HepG2 (cell line): Measurements from ENCODE around the gene SAMD4A. TPM values are rescaled to one million over a fixed set of nuclear protein-coding genes. Genes with fewer than 3 reads are reported as not detected.

Experiments
- BCL6 ChIP-seq: IDR thresholded peaks from 2 replicates; pipeline ENCODE4 v1.6.1; 2016; ENCODE audit warnings: missing genetic modification reagents, missing compliant biosample characterization
- EEA1 ChIP-seq: sonication (generic); formaldehyde crosslinking; IDR thresholded peaks from 2 replicates; pipeline ENCODE4 v1.5.1; 2020; ENCODE audit warnings: mild to moderate bottlenecking, missing genetic modification reagents, borderline replicate concordance
- FOXC1 ChIP-seq: sonication (generic); formaldehyde crosslinking; IDR thresholded peaks from 2 replicates; pipeline ENCODE4 v1.8.0; 2022; ENCODE audit warnings: mild to moderate bottlenecking, missing genetic modification reagents, borderline replicate concordance
- GLMP ChIP-seq: sonication (generic); formaldehyde crosslinking; IDR thresholded peaks from 2 replicates; pipeline ENCODE4 v1.9.0; 2021; ENCODE audit warnings: missing genetic modification reagents, mild to moderate bottlenecking, borderline replicate concordance
- LCORL ChIP-seq, 2 experiments: fragments of 450-650 bp in 1 of 2; sonication (generic) in 1 of 2; formaldehyde crosslinking in 1 of 2; IDR thresholded peaks; 2 replicates each; pipeline versions ENCODE4 v1.5.0 to v1.6.1; 2017 to 2020; ENCODE audit warnings: antibody characterized with exemption in 1 of 2, missing genetic modification reagents in 1 of 2
- MEIS1 ChIP-seq: sonication (generic); formaldehyde crosslinking; IDR thresholded peaks from 2 replicates; pipeline ENCODE4 v1.9.0; 2021; ENCODE audit warnings: mild to moderate bottlenecking, missing genetic modification reagents, moderate library complexity, borderline replicate concordance
- SKI ChIP-seq: fragments of 450-650 bp; IDR thresholded peaks from one replicate; pipeline ENCODE4 v1.6.1; 2018; ENCODE audit warnings: mild to moderate bottlenecking; ENCODE audit not compliant: partially characterized antibody
- SRY ChIP-seq: sonication (generic); formaldehyde crosslinking; IDR thresholded peaks from 2 replicates; pipeline ENCODE4 v1.8.0; 2022; ENCODE audit warnings: mild to moderate bottlenecking, missing genetic modification reagents
- TAF1 ChIP-seq: sonication (generic); formaldehyde crosslinking; IDR thresholded peaks from 2 replicates; pipeline ENCODE4 v1.4.0; 2020; ENCODE audit warnings: missing genetic modification reagents
- TBX2 ChIP-seq: sonication (generic); formaldehyde crosslinking; IDR thresholded peaks from 2 replicates; pipeline ENCODE4 v1.5.0; 2020; ENCODE audit warnings: missing genetic modification reagents, mild to moderate bottlenecking, borderline replicate concordance
- ZBTB46 ChIP-seq: sonication (generic); formaldehyde crosslinking; IDR thresholded peaks from 2 replicates; pipeline ENCODE4 v1.4.0; 2020; ENCODE audit warnings: mild to moderate bottlenecking, missing genetic modification reagents, borderline replicate concordance
- ZFP91 ChIP-seq: sonication (generic); formaldehyde crosslinking; IDR thresholded peaks from 2 replicates; pipeline ENCODE4 v1.9.0; 2022; ENCODE audit warnings: missing genetic modification reagents, mild to moderate bottlenecking, borderline replicate concordance
- ZKSCAN1 ChIP-seq: fragments of 150-350 bp; IDR thresholded peaks from 2 replicates; pipeline ENCODE4 v1.6.1; 2014; ENCODE audit warnings: low read length
- ZNF317 ChIP-seq: sonication (generic); formaldehyde crosslinking; IDR thresholded peaks from 2 replicates; pipeline ENCODE4 v1.5.0; 2020; ENCODE audit warnings: mild to moderate bottlenecking, missing genetic modification reagents
- ZNF775 ChIP-seq: sonication (generic); formaldehyde crosslinking; IDR thresholded peaks from 2 replicates; pipeline ENCODE4 v1.4.0; 2020; ENCODE audit warnings: missing genetic modification reagents, mild to moderate bottlenecking, moderate library complexity, borderline replicate concordance
- polyA plus RNA-seq, 8 experiments: library from polyadenylated mRNA; depleted of rRNA in 3 of 8; stranded (reverse) in 7 of 8; unstranded in 1 of 8; fragments of >200 nt; fragmentation: Illumina TruSeq in 4 of 8; extraction: Trizol in 4 of 8; gene quantifications; 2 replicates each; pipeline versions ENCODE4 v1.2.1 to v1.2.3, GENCODE V29; 2011 to 2016; ENCODE audit warnings: low read depth in 4 of 8, missing spikeins in 1 of 8, mixed read lengths in 1 of 8; ENCODE audit not compliant: insufficient read depth in 1 of 8
- total RNA-seq, 5 experiments: library from RNA; depleted of rRNA; stranded (reverse); fragments of >200 nt; fragmentation: Illumina TruSeq; extraction: Trizol; gene quantifications; 2 replicates each; pipeline ENCODE4 v1.2.3, GENCODE V29; 2016; ENCODE audit warnings: low read depth in 1 of 5
- TF ChIP-seq, protein P1 (sequence below), 2 experiments: sonication (generic) in 1 of 2; formaldehyde crosslinking in 1 of 2; IDR thresholded peaks; 2 replicates each; pipeline versions ENCODE4 v1.4.0 to v1.6.1; 2018 to 2020; ENCODE audit warnings: missing genetic modification reagents in 2 of 2, borderline replicate concordance in 1 of 2, low read depth in 1 of 2, mild to moderate bottlenecking in 1 of 2, missing biosample characterization in 1 of 2
- TF ChIP-seq, protein P2 (sequence below): sonication (generic); formaldehyde crosslinking; IDR thresholded peaks from 2 replicates; pipeline ENCODE4 v1.8.0; 2023; ENCODE audit warnings: mild to moderate bottlenecking, missing genetic modification reagents

The SAMD4A gene
- total and polyA plus RNA-seq, 2 of the 13 experiments (the other 11 are each of a cell fraction or from before 2014, with no cell fraction given) = 11.8 to 13.0 TPM

- TF ChIP-seq ZBTB46 (CRISPR knock-in tag) (no peak), SRY (CRISPR knock-in tag) (no peak), EEA1 (CRISPR knock-in tag) (no peak), ZKSCAN1 (no peak), MEIS1 (CRISPR knock-in tag) (no peak), SKI (no peak), GLMP (CRISPR knock-in tag) (no peak), TBX2 (CRISPR knock-in tag) (0 out of 2 replicates have a peak, but pooled peaks have one; percentile 4), LCORL (IDR thresholded peaks at IDR 0.05) (no peak), LCORL (CRISPR knock-in tag; IDR thresholded peaks at IDR 0.05) (peak; percentile 38; the same call in 1 of the 2 replicates), ZNF775 (CRISPR knock-in tag) (no peak), BCL6 (CRISPR knock-in tag) (no peak), FOXC1 (CRISPR knock-in tag) (peak; percentile 81; the same call in 1 of the 2 replicates), ZFP91 (no peak; the same call in 1 of the 2 replicates), ZNF317 (no peak), TAF1 (0 out of 2 replicates have a peak, but pooled peaks have one; percentile 17)
- TF ChIP-seq, protein P1, sequence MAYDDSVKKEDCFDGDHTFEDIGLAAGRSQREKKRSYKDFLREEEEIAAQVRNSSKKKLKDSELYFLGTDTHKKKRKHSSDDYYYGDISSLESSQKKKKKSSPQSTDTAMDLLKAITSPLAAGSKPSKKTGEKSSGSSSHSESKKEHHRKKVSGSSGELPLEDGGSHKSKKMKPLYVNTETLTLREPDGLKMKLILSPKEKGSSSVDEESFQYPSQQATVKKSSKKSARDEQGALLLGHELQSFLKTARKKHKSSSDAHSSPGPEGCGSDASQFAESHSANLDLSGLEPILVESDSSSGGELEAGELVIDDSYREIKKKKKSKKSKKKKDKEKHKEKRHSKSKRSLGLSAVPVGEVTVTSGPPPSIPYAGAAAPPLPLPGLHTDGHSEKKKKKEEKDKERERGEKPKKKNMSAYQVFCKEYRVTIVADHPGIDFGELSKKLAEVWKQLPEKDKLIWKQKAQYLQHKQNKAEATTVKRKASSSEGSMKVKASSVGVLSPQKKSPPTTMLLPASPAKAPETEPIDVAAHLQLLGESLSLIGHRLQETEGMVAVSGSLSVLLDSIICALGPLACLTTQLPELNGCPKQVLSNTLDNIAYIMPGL (CRISPR knock-in tag; IDR thresholded peaks at IDR 0.05; ENCODE audit: borderline replicate concordance in 1 of 2, low read depth in 1 of 2) = peak in 1 of 2 experiments; percentile 7; a peak in 1 of 4 replicates
- TF ChIP-seq, protein P2, sequence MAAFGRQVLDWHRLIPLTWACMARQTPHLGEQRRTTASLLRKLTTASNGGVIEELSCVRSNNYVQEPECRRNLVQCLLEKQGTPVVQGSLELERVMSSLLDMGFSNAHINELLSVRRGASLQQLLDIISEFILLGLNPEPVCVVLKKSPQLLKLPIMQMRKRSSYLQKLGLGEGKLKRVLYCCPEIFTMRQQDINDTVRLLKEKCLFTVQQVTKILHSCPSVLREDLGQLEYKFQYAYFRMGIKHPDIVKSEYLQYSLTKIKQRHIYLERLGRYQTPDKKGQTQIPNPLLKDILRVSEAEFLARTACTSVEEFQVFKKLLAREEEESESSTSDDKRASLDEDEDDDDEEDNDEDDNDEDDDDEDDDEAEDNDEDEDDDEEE = no peak
These were observed 303 bp downstream of the SAMD4A start (continued) for GRCh38 chr14:54567224-54567638.
